ENCODE data around the gene CEBPA.

Gene CEBPA

GRCh38 chr19:33299051-33299688, 3.2 kb downstream of the CEBPA start:
- TF ChIP-seq SUZ12 (IDR thresholded peaks at IDR 0.05) (no peak), SP1 (IDR thresholded peaks at IDR 0.05) (no peak), PKNOX1 (IDR thresholded peaks at IDR 0.05) (no peak), FOXM1 (IDR thresholded peaks at IDR 0.05; ENCODE audit: borderline replicate concordance) (no peak), LEF1 (IDR thresholded peaks at IDR 0.05; ENCODE audit: borderline replicate concordance) (no peak), ELF4 (IDR thresholded peaks at IDR 0.05) (no peak), BHLHE40 (IDR thresholded peaks at IDR 0.05; ENCODE audit: borderline replicate concordance) (no peak), HDGF (IDR thresholded peaks at IDR 0.05; ENCODE audit: borderline replicate concordance) (no peak), TARDBP (IDR thresholded peaks at IDR 0.05) (no peak), ZNF384 (IDR thresholded peaks at IDR 0.05) (no peak), CTBP1 (IDR thresholded peaks at IDR 0.05; ENCODE audit: borderline replicate concordance) (no peak), L3MBTL2 (conservative IDR thresholded peaks at IDR 0.05) (no peak), FOXK2 (IDR thresholded peaks at IDR 0.05) (no peak), NFRKB (IDR thresholded peaks at IDR 0.05) (no peak), ARNT (IDR thresholded peaks at IDR 0.05) (no peak), FOXA1 (IDR thresholded peaks at IDR 0.05) (no peak)
- no peak for DNase-seq (ENCODE audit: extremely low spot score)
- ChIA-PET POLR2A (interaction anchor here (2.6 kb wide), 1 partner anchor 75 kb away, joined by 14 read pairs; the partner anchor contains the start of gene CEBPG), CTCF (interaction anchor here (1.0 kb wide), 1 partner anchor 12 kb away, joined by 3 read pairs; no protein-coding TSS in a partner anchor)

- ChIA-PET POLR2A (interaction anchor here (2.9 kb wide), 1 partner anchor 76 kb away, joined by 12 read pairs; the partner anchor contains the start of gene CEBPG), CTCF (no interaction called here)
- DNase-seq (ENCODE audit: extremely low spot score): no peak
Observed at GRCh38 chr19:33298146-33298911, 4.0 kb downstream of the CEBPA start.

GRCh38 chr19:33297401-33298145, 4.8 kb downstream of the CEBPA start:
- TF ChIP-seq HDGF (IDR thresholded peaks at IDR 0.05; ENCODE audit: borderline replicate concordance) (no peak), CTBP1 (IDR thresholded peaks at IDR 0.05; ENCODE audit: borderline replicate concordance) (no peak), ELF4 (IDR thresholded peaks at IDR 0.05) (no peak), SUZ12 (IDR thresholded peaks at IDR 0.05) (no peak), ARNT (IDR thresholded peaks at IDR 0.05) (no peak), TARDBP (IDR thresholded peaks at IDR 0.05) (no peak), PKNOX1 (IDR thresholded peaks at IDR 0.05) (no peak), ZNF384 (IDR thresholded peaks at IDR 0.05) (no peak), SP1 (IDR thresholded peaks at IDR 0.05) (no peak), FOXA1 (IDR thresholded peaks at IDR 0.05) (no peak), FOXK2 (IDR thresholded peaks at IDR 0.05) (no peak)
- POLR2A ChIA-PET: interaction anchor here (2.9 kb wide), 1 partner anchor 76 kb away, joined by 12 read pairs; the partner anchor contains the start of gene CEBPG
- DNase-seq (ENCODE audit: extremely low spot score): no peak
- CTCF ChIA-PET: interaction anchor here (1.0 kb wide), 1 partner anchor 62 kb away, joined by 3 read pairs; no protein-coding TSS in a partner anchor

More at GRCh38 chr19:33298146-33298911, 4.0 kb downstream of the CEBPA start:
- no peak for TF ChIP-seq CTBP1 (IDR thresholded peaks at IDR 0.05; ENCODE audit: borderline replicate concordance)
- TF ChIP-seq LEF1 (IDR thresholded peaks at IDR 0.05; ENCODE audit: borderline replicate concordance): no peak
- no peak for TF ChIP-seq ZNF384 (IDR thresholded peaks at IDR 0.05)
- TF ChIP-seq SP1 (IDR thresholded peaks at IDR 0.05): no peak
- no peak for TF ChIP-seq FOXA1 (IDR thresholded peaks at IDR 0.05)
- no peak for TF ChIP-seq FOXK2 (IDR thresholded peaks at IDR 0.05)
- no peak for TF ChIP-seq NFRKB (IDR thresholded peaks at IDR 0.05)
- TF ChIP-seq ELF4 (IDR thresholded peaks at IDR 0.05): no peak
- no peak for TF ChIP-seq ARNT (IDR thresholded peaks at IDR 0.05)
- TF ChIP-seq SUZ12 (IDR thresholded peaks at IDR 0.05): no peak
- no peak for TF ChIP-seq L3MBTL2 (conservative IDR thresholded peaks at IDR 0.05)
- no peak for TF ChIP-seq PKNOX1 (IDR thresholded peaks at IDR 0.05)
- no peak for TF ChIP-seq HDGF (IDR thresholded peaks at IDR 0.05; ENCODE audit: borderline replicate concordance)
- no peak for TF ChIP-seq FOXM1 (IDR thresholded peaks at IDR 0.05; ENCODE audit: borderline replicate concordance)
- TF ChIP-seq TARDBP (IDR thresholded peaks at IDR 0.05): no peak
- no peak for TF ChIP-seq BHLHE40 (IDR thresholded peaks at IDR 0.05; ENCODE audit: borderline replicate concordance)

DNA sequence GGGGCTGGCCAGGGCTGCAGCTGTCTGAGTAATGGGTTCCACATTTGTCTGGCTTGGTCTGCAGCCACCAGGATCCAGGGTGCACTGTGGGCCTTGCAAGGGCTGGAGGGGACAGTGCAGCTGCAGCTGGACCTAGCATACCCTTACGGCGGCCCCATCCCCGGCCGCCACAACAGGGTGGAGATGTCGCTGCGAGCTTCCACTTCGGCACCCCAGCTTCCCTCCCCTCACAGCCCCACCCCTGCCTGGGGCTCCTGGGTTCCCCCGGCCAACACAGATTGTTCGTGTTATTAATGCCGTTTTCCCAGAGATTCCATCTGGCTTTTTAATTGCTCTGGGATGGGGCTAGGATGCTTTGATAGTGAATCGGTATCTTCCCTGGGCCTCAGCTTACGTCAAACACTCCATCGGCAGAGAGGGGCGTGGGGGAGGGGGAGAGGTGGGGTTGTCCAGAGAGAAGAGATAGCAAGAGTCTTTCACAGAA, 5.8 kb downstream of the CEBPA start:
- ChIA-PET POLR2A (interaction anchor here (2.9 kb wide), 1 partner anchor 77 kb away, joined by 12 read pairs; the partner anchor contains the start of gene CEBPG), CTCF (interaction anchor here (1.0 kb wide), 1 partner anchor 61 kb away, joined by 3 read pairs; no protein-coding TSS in a partner anchor)
- no peak for DNase-seq (ENCODE audit: extremely low spot score)
- TF ChIP-seq HDGF (IDR thresholded peaks at IDR 0.05; ENCODE audit: borderline replicate concordance): no peak
